ENCODE measurements around the gene GRHPR.

DNA sequence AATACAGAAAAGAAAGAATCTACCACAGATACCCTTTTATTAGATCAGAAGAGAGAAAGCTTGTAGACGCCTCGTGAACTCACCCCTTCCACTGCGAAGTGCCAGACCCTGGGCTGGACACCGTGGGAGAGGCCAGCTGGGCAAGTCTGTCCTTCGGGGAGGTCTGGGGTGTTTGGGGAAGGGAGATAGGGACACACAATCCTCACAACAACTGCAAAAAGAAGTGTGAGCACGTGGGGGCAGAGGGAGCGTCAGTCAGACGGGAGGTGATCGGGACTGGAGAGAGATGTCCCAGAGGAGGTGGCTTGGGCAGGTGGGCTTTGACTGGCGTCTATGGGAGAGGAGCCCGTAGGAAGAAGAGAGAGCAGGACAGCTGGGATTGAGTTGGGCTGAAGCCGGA is 27.3 kb upstream of the GRHPR start:
- TF ChIP-seq, protein P1, sequence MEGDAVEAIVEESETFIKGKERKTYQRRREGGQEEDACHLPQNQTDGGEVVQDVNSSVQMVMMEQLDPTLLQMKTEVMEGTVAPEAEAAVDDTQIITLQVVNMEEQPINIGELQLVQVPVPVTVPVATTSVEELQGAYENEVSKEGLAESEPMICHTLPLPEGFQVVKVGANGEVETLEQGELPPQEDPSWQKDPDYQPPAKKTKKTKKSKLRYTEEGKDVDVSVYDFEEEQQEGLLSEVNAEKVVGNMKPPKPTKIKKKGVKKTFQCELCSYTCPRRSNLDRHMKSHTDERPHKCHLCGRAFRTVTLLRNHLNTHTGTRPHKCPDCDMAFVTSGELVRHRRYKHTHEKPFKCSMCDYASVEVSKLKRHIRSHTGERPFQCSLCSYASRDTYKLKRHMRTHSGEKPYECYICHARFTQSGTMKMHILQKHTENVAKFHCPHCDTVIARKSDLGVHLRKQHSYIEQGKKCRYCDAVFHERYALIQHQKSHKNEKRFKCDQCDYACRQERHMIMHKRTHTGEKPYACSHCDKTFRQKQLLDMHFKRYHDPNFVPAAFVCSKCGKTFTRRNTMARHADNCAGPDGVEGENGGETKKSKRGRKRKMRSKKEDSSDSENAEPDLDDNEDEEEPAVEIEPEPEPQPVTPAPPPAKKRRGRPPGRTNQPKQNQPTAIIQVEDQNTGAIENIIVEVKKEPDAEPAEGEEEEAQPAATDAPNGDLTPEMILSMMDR (IDR thresholded peaks at IDR 0.05; ENCODE audit: insufficient read depth, low read length), result no peak
- TF ChIP-seq, protein P2, sequence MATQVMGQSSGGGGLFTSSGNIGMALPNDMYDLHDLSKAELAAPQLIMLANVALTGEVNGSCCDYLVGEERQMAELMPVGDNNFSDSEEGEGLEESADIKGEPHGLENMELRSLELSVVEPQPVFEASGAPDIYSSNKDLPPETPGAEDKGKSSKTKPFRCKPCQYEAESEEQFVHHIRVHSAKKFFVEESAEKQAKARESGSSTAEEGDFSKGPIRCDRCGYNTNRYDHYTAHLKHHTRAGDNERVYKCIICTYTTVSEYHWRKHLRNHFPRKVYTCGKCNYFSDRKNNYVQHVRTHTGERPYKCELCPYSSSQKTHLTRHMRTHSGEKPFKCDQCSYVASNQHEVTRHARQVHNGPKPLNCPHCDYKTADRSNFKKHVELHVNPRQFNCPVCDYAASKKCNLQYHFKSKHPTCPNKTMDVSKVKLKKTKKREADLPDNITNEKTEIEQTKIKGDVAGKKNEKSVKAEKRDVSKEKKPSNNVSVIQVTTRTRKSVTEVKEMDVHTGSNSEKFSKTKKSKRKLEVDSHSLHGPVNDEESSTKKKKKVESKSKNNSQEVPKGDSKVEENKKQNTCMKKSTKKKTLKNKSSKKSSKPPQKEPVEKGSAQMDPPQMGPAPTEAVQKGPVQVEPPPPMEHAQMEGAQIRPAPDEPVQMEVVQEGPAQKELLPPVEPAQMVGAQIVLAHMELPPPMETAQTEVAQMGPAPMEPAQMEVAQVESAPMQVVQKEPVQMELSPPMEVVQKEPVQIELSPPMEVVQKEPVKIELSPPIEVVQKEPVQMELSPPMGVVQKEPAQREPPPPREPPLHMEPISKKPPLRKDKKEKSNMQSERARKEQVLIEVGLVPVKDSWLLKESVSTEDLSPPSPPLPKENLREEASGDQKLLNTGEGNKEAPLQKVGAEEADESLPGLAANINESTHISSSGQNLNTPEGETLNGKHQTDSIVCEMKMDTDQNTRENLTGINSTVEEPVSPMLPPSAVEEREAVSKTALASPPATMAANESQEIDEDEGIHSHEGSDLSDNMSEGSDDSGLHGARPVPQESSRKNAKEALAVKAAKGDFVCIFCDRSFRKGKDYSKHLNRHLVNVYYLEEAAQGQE (IDR thresholded peaks at IDR 0.05; ENCODE audit: insufficient replicate concordance, low read depth), result no peak
- TF ChIP-seq POLR2AphosphoS5 (IDR thresholded peaks at IDR 0.05; ENCODE audit: low read depth) (no peak), GABPA (IDR thresholded peaks at IDR 0.05; ENCODE audit: low read depth) (no peak), SPI1 (IDR thresholded peaks at IDR 0.05; ENCODE audit: borderline replicate concordance, low read depth) (no peak)

Measured in HL-60 (cell line).